GM11168 (cell line): ENCODE data around the gene TSTD2.

Experiments
- in situ Hi-C: fragments of 300-500 bp; cut with MboI; formaldehyde crosslinking; loops from one replicate; pipeline ENCODE4 v1.12.0; 2022; ENCODE audit warnings: low sequenced_read_pairs; ENCODE audit not compliant: unreplicated experiment

TSTD2 gene

GRCh38 chr9:97632985-97633858, at the start of gene TSTD2, which contains the start of gene NCBP1:
TSS of gene TSTD2 (minus strand) at chr9:97633368. CDS start at chr9:97627562, 5,806 bp downstream.
TSS of gene NCBP1 (plus strand) at chr9:97633821. CDS start at chr9:97633882, 61 bp downstream.
- in situ Hi-C loops: no loop called here

DNA sequence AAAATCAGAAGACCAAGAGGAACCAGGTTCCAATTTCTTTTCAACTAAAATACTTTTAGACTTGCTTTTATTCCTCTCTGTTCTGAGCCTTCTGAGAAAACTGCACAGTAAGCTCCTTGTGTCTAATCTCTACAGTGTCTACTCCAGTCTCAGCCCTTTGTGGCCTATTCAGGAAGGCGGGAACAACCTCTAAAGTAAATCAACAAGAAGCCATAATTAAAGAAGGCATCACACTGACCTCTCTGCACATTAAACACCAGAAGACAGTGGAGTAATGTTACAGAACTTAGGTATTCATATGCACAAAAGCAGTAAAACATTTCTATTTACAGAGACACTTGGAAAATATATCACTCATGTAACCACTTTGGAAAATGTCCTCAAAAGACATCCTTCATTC, 49.1 kb upstream of the TSTD2 start:
- in situ Hi-C loops: no loop called here

GRCh38 chr9:97675655-97676054, 42.5 kb upstream of the TSTD2 start:
- in situ Hi-C loops: no loop called here

DNA sequence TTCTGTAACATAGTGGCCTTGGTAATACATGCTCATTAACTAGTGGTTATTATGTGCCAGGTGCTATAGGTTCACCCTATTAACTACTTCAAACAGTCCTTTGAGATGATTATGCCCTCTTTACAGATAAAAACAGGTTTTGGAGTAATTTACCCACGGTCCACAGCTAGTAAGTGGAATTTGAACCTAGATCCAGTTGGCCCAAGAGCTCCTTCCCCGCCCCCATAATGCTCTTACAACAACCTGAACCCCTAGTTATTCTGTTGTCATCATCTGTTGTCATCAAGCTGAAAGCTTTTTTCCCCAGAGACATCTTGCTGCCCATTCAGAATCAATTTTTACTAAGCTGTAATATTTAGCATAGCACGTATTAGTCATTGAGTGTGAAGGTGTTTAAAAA, 40.8 kb upstream of the TSTD2 start:
- in situ Hi-C loops: no loop called here

DNA sequence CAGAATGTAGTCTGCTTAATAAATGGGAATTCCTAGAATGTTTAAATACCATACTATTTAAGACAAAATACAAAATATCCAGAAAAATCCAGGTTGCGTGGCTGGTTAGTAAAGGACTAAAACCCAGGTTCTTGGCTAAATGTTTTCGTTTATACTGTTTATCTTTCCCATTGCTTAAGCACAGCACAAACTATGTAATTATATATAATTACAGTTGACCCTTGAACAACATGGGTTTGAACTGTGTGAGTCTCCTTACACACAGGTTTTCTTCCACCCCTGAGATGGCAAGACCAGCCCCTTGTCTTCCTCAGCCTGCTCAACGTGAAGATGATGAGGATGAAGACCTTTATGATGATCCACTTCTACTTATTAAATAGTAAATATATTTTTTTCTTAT, 39.2 kb upstream of the TSTD2 start:
- in situ Hi-C loops: no loop called here

- in situ Hi-C loops: no loop called here
These were observed 37.4 kb upstream of the TSTD2 start for GRCh38 chr9:97670586-97670985.

- in situ Hi-C loops: no loop called here
These were observed 35.3 kb upstream of the TSTD2 start for GRCh38 chr9:97668485-97668884.

DNA sequence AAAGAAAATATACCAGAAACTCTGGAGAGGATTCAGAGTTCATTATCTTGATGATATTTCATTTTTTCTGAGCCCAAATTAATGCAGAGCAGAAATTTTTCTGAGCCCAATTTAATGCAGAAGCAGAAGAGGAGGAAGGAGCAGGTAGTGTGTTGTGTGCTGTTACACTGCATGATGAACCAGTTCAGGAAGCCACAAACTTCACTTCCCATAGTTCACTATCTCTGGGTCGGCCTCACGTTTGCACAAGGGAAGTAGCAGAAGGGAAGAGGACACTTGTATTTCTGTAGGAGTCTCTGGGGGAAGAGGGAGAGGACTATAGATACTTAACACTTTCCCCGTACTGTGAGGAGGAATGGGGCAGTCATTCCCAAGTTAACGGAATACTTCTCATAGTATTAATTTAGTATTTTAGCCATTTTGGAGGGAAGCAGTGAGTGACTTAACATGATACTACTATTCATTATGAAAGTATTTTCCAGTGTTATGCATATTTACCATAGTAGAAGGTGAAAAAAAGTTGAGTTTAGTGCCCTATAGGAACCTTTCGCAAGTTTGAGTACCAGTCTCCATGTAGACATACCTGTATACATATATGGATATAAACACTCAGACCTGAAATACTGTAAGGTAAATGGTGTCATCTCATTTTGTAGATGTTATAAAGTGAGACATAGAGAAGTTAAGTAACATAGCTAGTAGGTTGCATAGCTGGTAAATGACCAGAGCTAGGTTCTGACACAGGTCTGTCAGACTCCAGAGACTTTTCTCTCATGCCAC, 33.9 kb upstream of the TSTD2 start:
- in situ Hi-C loops: no loop called here

- in situ Hi-C loops: no loop called here
These were observed 32.6 kb upstream of the TSTD2 start for GRCh38 chr9:97665742-97666141.

- in situ Hi-C loops: no loop called here
These were observed 27.7 kb upstream of the TSTD2 start for GRCh38 chr9:97660847-97661246.

DNA sequence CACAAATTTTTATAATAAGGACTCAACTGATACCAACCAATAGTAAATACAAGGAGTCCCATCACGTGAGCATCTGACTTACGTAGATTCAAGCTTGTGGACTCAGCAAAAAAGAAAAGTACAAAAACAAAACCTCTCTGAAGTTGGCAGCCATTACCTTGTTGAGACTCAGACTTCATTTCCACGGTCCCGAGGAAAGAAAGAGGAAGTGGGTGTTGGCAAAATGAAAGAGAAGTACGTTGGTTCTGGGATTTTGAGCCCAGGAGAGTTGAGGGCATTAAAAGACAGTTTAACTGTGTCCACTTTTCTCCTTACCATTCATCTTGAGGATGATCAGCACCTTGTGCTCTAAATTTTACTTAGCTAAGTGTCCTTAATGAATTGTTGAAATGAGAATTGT, 27.2 kb upstream of the TSTD2 start:
- in situ Hi-C loops: no loop called here

DNA sequence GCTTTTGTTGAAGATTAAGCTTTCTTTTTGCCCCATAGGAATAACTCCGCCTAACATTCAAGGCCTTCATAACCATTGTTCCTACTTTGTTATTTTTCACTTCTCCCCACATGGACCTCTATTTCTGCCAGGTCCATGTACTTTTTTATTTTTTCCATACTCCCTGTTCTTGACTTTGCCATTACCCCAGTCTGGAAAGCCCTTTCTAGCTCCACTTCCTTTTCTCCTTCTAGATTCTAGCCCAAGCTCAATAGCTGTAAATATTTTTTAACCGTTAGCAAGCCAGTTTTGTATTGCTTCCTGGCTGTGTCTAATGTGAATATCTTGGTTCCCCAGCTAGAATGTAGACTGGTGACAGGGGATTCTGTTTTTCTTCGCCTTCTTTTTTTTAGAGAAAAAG, 26.6 kb upstream of the TSTD2 start:
- in situ Hi-C loops: no loop called here

DNA sequence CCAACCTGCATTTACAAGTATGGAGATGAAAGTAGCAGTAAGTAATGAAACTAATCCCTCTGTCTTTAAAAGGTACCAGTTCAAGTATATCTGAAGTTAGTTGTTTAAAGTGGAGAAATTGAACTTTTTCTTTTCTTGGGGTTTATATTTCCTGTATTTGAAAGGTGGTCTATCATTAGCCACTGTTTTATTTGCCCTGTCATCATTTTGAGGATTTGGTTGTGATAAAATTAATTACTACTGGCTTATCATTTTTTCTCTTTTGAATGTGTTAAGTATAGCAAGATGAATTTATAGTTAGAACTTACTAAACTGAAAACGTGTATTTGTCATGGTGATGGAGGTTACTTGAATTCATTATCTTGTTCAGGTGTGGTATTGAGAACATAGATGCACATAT, 25.5 kb upstream of the TSTD2 start:
- in situ Hi-C loops: no loop called here

DNA sequence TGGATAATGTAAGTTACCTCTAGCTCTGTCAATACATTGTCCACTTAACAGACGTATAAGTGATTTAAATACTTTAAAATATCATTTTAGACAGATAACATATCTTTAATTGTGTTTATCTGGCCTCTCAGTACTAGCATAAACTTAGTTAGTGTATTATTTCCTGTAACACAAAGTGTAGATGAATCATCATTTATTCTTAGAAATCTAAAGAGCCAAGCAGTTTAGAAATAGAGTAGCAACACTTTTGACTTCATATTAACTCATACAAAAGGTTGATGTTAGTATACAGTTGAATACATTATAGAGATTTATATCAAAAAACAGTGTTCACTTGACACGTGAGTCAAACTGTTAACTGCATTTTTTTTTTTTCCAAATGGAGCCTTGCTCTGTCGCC, 18.5 kb upstream of the TSTD2 start:
- in situ Hi-C loops: no loop called here

GRCh38 chr9:97647996-97648395, 14.8 kb upstream of the TSTD2 start:
- in situ Hi-C loops: no loop called here

DNA sequence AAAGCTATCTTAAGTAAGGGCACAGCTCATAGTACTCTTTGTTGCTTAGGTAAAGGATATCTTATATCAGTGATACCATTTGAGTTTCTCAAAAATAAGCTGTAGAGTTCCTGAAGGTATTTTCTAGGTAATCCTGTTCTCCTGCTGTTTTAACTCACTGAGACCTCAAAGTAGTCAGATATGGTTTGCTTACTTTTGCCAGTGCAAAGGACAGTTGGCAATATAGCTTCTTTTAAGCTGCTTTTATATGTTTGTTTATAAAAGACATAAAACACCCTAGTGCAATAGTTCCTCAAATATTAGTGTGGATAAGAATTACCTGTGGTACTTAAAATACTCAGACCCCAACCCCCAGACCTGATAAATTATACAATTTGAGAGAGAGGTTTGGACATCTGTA, 12.6 kb upstream of the TSTD2 start:
- in situ Hi-C loops: no loop called here

DNA sequence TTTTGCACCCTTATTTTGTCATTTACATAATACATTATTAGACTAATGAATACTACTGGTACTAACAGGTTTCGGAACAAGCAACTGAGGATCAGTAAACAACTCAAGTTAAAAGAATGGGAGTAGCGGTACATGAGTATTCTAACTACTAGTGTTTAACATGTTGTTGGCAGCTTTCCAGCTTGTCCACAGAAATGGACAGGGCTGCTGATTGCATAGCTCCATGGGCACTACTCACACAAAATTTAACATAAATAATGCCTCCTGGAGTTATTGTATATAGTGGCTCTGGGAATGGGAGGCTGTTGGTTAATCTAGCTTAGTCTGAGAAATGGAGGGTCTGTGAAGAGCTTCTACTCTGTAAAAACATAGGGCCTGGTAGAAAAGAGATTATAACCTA, 7.2 kb upstream of the TSTD2 start:
- in situ Hi-C loops: no loop called here

- in situ Hi-C loops: no loop called here
These were observed 5.5 kb upstream of the TSTD2 start for GRCh38 chr9:97638666-97639065.

GRCh38 chr9:97636903-97637302, 3.7 kb upstream of the TSTD2 start:
- in situ Hi-C loops: no loop called here

- in situ Hi-C loops: no loop called here
These were observed 1.9 kb upstream of the TSTD2 start for GRCh38 chr9:97635026-97635425.

- in situ Hi-C loops: no loop called here
These were observed 807 bp upstream of the TSTD2 start for GRCh38 chr9:97633859-97634490.
